Subcutaneous abdominal adipose tissue (tissue), 5 donors: ENCODE measurements around the gene ZNF784.

Experiments used
- H3K27ac ChIP-seq: one replicate; pipeline ENCODE4 v1.7.0; 2013; ENCODE audit warnings: low read depth, mild to moderate bottlenecking, inconsistent platforms, low read length, moderate library complexity
- H3K27me3 ChIP-seq, 5 donors: one replicate each; pipeline ENCODE4 v1.7.0; 2013; ENCODE audit warnings: low read length in 5 of 5, inconsistent platforms in 1 of 5; ENCODE audit not compliant: control insufficient read depth in 5 of 5, insufficient read depth in 4 of 5
- H3K36me3 ChIP-seq, 5 donors: one replicate each; pipeline ENCODE4 v1.7.0; 2013; ENCODE audit warnings: low read length in 5 of 5; ENCODE audit not compliant: control insufficient read depth in 5 of 5, insufficient read depth in 5 of 5
- H3K4me1 ChIP-seq, 5 donors: one replicate each; pipeline ENCODE4 v1.7.0; 2013; ENCODE audit warnings: low read length in 5 of 5, mild to moderate bottlenecking in 3 of 5, moderate library complexity in 1 of 5; ENCODE audit not compliant: control insufficient read depth in 5 of 5, insufficient read depth in 5 of 5
- H3K4me3 ChIP-seq, 5 donors: one replicate each; pipeline ENCODE4 v1.7.0; 2013; ENCODE audit warnings: low read length in 5 of 5, low read depth in 1 of 5
- H3K9ac ChIP-seq, 5 donors: one replicate each; pipeline ENCODE4 v1.7.0; 2013; ENCODE audit warnings: low read length in 5 of 5, mild to moderate bottlenecking in 4 of 5, moderate library complexity in 3 of 5
- H3K9me3 ChIP-seq, 5 donors: one replicate each; pipeline ENCODE4 v1.7.0; 2013; ENCODE audit warnings: low read length in 5 of 5; ENCODE audit not compliant: control insufficient read depth in 5 of 5
- donor health status: healthy.
- donor health status: healthy.
- donor health status: healthy.
- donor health status: healthy.
- donor health status: healthy.

ZNF784 gene

GRCh38 chr19:55614711-55615542 is 9.4 kb downstream of the ZNF784 start:
- Histone ChIP-seq H3K36me3 (peaks cover 0 to 46% (median 33%) of the 10 kb centered on the region in 5 donors), H3K9ac (no peak overlapping the region), H3K27me3 (no peaks in the 10 kb centered on the region), H3K9me3 (peaks cover 0 to 2% (median 0%) of the 10 kb centered on the region in 5 donors), H3K27ac (no peak overlapping the region), H3K4me3 (no peak overlapping the region), H3K4me1 (peaks cover 0 to 30% (median 18%) of the 10 kb centered on the region in 5 donors)

DNA sequence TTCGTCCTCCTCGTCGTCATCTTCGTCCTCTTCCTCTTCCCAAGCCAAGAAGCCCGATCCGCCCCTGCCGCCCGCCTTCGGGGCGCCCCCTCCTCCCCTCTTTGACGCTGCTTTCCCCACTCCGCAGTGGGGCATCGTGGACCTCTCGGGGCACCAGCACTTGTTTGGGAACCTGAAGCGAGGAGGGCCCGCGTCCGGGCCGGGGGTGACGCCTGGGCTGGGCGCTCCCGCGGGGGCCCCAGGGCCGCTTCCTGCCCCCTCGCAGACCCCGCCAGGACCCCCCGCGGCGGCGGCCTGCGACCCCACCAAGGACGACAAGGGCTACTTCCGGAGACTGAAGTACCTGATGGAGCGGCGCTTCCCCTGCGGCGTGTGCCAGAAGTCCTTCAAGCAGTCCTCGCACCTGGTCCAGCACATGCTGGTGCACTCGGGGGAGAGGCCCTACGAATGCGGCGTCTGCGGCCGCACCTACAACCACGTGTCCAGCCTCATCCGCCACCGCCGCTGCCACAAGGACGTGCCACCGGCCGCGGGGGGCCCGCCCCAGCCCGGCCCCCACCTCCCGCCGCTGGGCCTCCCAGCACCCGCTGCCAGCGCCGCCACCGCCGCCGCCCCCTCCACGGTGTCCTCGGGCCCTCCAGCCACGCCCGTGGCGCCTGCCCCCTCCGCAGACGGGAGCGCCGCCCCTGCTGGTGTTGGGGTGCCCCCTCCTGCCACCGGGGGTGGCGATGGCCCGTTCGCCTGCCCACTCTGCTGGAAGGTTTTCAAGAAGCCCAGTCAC is 10.2 kb downstream of the ZNF784 start:
- H3K4me1 ChIP-seq = peaks cover 0 to 26% (median 11%) of the 10 kb centered on the region in 5 donors
- no peak overlapping the region for H3K27ac ChIP-seq
- H3K27me3 ChIP-seq = no peaks in the 10 kb centered on the region
- peaks cover 0 to 4% (median 0%) of the 10 kb centered on the region in 5 donors for H3K9me3 ChIP-seq
- peaks cover 0 to 54% (median 39%) of the 10 kb centered on the region in 5 donors for H3K36me3 ChIP-seq
- no peak overlapping the region for H3K9ac ChIP-seq
- no peak overlapping the region for H3K4me3 ChIP-seq

DNA sequence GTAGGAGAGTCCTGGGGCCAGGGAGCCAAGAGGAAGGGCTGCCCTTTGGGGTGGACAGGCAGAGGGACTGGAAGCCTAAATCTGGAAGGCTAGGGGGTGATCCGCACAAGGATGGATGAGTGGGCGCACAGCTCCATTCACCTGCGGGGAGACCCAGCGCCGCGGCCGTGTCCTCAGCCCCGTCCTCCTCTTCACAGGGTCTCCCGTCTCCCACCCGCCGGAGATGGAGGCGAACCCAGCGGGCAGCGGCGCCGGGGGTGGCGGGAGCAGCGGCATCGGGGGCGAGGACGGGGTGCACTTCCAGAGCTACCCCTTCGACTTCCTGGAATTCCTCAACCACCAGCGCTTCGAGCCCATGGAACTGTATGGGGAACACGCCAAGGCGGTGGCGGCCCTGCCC is 11.0 kb downstream of the ZNF784 start:
- Histone ChIP-seq H3K27ac (no peak overlapping the region), H3K27me3 (no peaks in the 10 kb centered on the region), H3K9ac (no peak overlapping the region), H3K4me1 (peaks cover 0 to 20% (median 7%) of the 10 kb centered on the region in 5 donors), H3K4me3 (no peak overlapping the region), H3K36me3 (peaks cover 0 to 54% (median 39%) of the 10 kb centered on the region in 5 donors), H3K9me3 (peaks cover 0 to 4% (median 0%) of the 10 kb centered on the region in 5 donors)

GRCh38 chr19:55611983-55612645 is 12.3 kb downstream of the ZNF784 start:
- peaks cover 0 to 17% (median 8%) of the 10 kb centered on the region in 5 donors for H3K4me1 ChIP-seq
- H3K9ac ChIP-seq = peak overlapping the region in 1 of 5 donors; percentile 24
- H3K4me3 ChIP-seq = no peak overlapping the region
- H3K27me3 ChIP-seq = no peaks in the 10 kb centered on the region
- peaks cover 0 to 4% (median 0%) of the 10 kb centered on the region in 5 donors for H3K9me3 ChIP-seq
- H3K27ac ChIP-seq = no peak overlapping the region
- H3K36me3 ChIP-seq = peaks cover 0 to 46% (median 32%) of the 10 kb centered on the region in 5 donors

DNA sequence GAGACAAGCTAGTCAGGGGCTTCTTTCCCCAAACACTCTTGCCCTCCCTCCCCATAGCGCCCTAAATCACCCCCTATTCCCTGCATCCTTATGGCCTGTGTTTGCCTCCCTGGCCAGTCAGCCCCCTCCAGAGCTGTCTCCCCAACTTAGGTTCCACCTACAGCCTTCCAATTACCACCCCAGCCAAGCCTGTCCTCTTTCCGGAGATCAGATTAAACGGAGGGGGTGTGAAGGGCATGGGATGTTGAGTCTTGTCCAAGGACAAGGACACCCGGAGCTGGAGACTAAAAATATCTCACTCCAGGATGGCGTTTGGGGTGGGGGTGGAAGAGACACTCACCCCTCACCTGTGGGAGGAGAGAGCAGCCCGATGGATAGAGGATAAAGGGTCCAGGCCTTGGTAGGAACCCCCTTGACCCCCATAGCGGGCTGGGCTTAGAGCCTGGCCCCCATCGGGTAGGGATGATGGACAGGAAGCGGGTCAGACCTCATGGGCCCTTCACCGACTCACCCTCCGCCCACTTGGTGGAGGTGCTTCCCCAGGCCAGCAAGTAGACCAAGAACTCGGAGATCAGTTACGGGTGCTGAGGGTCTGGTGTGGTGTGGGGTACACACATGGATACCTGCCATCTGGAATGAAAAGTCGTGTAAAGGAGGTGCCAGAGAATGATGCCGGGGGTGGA is 12.9 kb downstream of the ZNF784 start:
- Histone ChIP-seq H3K36me3 (peaks cover 0 to 45% (median 27%) of the 10 kb centered on the region in 5 donors), H3K4me1 (peaks cover 1 to 24% (median 14%) of the 10 kb centered on the region in 5 donors), H3K9me3 (peaks cover 0 to 4% (median 0%) of the 10 kb centered on the region in 5 donors), H3K9ac (peak overlapping the region in 1 of 5 donors; percentile 41), H3K27me3 (no peaks in the 10 kb centered on the region), H3K27ac (no peak overlapping the region), H3K4me3 (no peak overlapping the region)

DNA sequence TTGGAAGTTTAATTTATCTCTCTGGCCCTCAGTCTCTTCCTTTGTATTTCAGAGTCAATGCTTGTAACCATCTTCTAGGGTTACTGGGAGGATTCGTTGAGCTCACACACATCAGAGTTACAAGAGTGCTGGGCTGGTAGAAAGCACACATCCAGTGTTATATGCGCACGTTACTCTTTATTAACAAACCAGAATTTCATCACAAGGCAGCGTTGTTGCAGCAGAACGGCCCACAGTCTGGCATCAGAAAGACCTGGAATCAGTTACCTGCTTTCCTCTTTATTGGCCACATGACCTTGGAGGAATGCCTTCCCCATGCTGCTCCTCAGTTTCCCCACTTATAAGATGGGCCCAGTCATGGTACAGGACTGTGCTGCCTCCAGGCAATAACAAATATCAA is 15.0 kb downstream of the ZNF784 start:
- H3K9me3 ChIP-seq = peaks cover 0 to 4% (median 0%) of the 10 kb centered on the region in 5 donors
- H3K9ac ChIP-seq = no peak overlapping the region
- no peak overlapping the region for H3K4me3 ChIP-seq
- no peaks in the 10 kb centered on the region for H3K27me3 ChIP-seq
- peaks cover 3 to 37% (median 28%) of the 10 kb centered on the region in 5 donors for H3K4me1 ChIP-seq
- H3K27ac ChIP-seq = no peak overlapping the region
- peaks cover 0 to 25% (median 12%) of the 10 kb centered on the region in 5 donors for H3K36me3 ChIP-seq

GRCh38 chr19:55606817-55607216 is 17.5 kb downstream of the ZNF784 start:
- H3K4me1 ChIP-seq = peaks cover 3 to 28% (median 24%) of the 10 kb centered on the region in 5 donors
- H3K36me3 ChIP-seq = peaks cover 0 to 29% (median 13%) of the 10 kb centered on the region in 5 donors
- H3K9me3 ChIP-seq = peaks cover 0 to 4% (median 0%) of the 10 kb centered on the region in 5 donors
- H3K4me3 ChIP-seq = peak overlapping the region in 3 of 5 donors; percentile 90 to 99 (median 90)
- no peak overlapping the region for H3K27ac ChIP-seq
- peak overlapping the region in 3 of 5 donors; percentile 42 to 92 (median 45) for H3K9ac ChIP-seq
- H3K27me3 ChIP-seq = no peaks in the 10 kb centered on the region

DNA sequence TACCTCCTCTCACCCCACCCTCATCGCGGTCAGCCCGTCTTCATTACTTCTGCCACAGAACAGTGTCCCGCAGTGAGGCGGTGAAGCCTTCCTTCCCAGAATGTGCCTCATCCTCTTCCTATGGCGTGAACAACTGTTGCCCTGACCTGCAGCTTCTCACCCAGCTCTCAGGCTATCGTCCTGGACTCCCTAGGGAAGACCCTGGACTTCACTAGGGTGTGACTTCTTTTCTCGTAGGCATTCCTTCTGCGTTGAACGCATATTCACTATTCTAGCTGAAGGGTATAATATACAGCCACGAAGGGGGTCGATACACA is 17.9 kb downstream of the ZNF784 start:
- Histone ChIP-seq H3K9me3 (peaks cover 0 to 4% (median 0%) of the 10 kb centered on the region in 5 donors), H3K4me3 (peak overlapping the region; percentile 86 to 99 (median 90)), H3K27ac (peak overlapping the region; percentile 88), H3K36me3 (peaks cover 0 to 29% (median 13%) of the 10 kb centered on the region in 5 donors), H3K9ac (peak overlapping the region; percentile 42 to 96 (median 87)), H3K4me1 (peaks cover 3 to 27% (median 23%) of the 10 kb centered on the region in 5 donors), H3K27me3 (no peaks in the 10 kb centered on the region)
